GM18507 (cell line): ENCODE data around the gene MPP2.
"Not testable (repeated sequence)": the region's sequence is repeated elsewhere in the genome, so short reads cannot be mapped to it uniquely, and the experiment has no call there.

Experiments
- DNase-seq: peaks from one replicate; pipeline ENCODE4 v3.0.0; 2011; ENCODE audit warnings: low read depth; ENCODE audit not compliant: insufficient read length; ENCODE audit errors: extremely low spot score
- FAIRE-seq: peaks from 2 replicates; lab custom pipeline; 2011; peaks lifted over from hg19 to GRCh38; lab: Jason Lieb, UNC

Gene MPP2

DNA sequence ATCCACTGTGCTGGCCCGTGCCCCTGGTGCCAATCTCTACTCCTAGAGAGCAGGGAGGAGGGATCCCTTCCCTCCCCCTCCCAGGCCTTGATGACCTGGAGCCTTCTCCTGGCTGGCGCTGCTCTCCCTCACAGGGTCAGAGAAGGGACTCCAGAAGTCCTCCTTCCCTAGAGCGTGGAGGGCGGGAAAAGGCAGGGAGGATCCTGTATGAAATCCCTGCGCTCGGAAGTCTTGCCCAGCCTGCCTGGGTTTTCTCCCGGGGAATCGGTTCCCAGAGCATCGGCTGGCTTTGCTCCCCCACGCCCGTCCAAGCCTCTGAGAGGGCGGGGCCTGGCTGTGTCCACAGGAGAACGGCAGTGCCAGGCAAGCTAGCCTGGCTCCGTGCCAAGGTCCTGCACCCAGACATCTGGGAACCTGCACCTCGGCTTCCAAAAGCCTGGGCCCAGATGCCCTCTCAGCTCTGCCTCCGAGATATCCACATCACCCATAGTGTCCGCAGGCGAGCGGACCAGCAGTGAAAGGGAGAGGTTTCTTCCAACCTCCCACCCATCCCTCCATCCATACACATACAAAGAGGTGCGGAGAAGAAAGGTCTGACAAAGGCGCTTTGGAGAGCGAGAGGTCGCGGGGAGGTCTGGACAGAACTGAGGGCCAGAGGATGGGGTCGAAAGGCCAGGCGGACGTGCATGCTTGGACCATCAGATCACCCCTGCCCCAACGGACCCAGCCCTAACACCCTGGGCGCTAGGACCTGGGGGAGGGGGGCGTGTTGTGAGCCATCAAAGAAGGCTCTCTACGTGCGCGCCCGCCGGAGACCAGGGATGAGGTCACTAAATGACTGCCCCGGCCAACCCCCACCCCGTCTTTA lies 1.1 kb downstream of the MPP2 start:
- FAIRE-seq = no peak

DNA sequence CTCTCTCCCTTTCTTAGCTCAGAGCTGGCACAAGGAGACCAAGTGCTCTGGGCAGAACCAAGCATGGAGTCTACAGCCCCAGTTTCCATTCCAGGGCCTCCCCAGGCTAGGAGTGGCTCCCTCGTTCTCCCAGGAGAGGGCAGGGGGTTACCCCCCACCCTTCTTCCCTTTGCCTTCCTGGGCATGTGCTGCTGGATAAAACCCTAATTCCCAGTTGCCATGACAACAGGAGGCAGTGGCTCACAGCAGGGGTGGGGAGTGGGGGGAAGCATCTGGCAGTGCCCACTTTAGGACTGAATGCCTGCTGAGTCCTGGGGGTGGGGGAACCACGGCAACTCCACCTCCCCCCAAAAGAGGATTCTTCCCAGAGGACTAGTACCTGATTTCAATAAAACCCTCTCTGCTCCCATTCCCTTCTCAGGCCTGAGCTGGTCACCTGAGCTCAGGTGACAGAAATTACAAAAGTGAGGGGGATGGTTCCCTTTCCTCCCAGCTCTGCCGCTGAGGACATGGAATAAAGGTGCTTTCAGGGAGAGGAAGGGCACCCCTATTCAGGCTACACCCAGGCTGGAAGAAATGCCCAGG lies 1.8 kb downstream of the MPP2 start:
- no peak for DNase-seq
- FAIRE-seq = no peak

More for the DNA sequence above, 1.1 kb downstream of the MPP2 start:
- no peak for DNase-seq

DNA sequence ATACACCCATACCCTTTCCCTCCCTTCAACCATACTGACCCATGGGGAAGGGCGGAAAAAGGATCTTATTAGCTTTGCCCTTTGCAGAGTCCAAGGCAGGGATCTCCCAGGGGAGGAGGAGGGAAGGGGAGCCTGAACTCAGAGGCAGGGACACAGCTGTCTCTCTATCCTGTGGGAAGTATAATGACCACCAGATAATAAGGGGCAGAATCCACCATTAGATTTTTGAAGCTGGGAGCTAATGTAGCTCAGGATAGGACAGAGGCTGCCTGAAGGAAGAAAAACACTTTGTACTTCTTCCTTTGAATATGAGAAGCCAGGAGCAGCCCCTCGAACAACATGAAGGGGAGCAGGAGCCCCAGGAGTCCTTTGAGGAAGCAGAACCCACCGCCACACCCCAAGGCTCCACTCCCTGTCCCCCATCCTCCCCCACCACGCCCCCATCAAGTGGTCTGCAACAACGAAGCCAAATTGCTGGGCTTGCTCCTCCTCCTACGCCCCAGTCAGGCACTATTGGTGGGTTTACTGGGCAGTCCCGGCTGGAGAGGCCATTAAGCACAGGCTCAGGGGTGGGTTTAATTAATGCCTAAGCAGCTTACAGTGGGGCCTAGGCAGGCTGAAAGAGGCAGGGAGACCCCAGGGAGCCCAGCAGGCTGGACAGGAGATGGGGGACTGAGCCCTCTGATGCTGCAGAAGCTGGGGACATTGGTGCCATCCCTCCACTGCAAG lies 5.3 kb downstream of the MPP2 start:
- no peak for DNase-seq
- no peak for FAIRE-seq

DNA sequence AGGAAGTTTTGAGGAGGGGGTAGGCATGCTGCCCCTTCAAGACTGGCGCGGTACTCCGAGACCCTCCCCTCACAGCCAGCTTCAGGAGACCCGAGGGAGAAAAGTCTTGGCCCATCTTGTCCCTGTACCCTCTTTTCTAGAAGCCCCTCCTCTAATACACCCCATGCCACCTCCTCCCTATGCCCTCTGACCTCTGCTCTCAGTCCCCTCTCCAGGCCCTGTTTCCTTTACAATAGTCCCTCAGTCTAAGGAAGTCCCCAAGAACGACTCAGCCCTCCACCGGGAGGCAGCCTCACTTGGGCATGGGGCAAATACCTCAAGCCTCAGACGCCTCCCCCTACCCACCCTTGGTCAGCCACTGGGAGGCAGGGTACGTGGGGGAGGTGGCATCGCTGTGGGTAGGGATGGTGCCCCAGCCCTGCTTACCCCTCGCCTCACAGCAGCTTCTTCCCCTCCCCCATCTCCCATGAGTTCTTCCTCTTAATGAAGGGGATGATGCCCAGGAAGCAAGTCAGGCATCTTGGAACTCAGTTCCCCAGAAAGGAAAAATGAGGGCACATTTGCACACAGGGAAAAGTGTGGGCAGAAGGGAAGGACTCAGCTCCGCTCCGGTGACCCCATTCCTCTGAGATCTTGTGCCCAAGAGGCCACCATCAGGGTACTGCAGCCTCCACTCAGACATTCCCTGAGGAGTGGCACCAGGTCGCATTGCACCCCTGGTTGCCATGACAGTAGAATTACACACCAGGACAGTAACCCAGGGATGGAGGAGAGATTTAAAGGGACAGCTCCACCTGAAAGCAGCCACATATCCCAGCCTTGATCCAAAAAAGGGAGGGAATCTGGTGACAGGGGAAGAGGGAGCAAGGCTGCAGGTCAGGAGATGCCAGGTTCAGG lies 6.2 kb downstream of the MPP2 start:
- no peak for FAIRE-seq
- DNase-seq = no peak

DNA sequence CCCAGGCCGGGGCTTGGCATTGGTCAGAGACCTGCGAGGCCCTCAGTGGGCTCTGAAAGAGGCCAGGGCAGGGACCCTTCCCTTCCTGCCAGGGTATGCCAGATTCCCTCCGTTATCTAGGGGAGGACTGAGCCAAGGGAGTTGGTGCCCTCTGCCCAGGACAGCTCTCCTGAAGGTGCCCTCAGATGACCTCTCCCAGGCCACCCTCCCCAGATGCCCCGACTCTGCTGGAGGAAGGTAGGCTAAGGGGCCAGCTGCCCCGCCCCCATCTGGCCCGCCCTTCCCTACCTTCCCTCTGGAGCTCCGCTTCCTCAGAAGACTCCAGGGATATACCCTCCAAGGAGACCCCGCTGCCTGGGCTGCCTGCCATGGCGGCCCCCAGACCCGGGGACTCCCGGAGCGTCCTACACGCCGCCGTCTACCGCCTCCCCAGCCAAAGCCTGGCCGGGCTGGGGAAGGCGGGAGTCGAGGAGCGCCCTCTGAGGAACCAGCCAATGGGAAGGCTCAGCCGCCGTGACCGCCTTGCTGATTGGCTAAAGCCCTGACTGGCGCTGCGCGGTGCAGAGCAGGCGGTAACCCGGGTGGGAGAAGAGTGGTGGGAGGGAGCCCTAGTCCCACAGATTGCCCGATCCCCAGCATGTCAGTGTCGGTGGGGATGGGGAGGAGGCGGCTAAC lies 7.0 kb downstream of the MPP2 start:
- peak; percentile 74 for DNase-seq
- FAIRE-seq = peak; percentile 69

DNA sequence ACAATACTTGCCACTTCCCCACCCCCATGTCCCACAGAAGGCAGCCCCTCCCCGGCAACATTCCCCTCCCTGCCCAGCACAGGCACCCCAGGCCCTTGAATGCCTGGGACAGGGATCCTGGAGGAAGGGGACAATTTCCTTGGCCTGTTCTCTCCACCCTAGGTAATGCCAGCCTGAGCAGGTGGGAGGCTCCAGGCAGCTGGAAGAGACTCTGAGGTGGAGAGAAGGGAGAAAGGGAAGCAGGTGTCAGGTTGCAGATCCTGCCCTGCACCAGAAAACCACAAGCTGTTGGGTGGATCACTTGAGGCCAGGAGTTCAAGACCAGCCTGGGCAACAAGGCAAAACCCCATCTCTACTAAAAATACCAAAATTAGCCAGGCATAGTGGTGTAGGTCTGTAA lies 8.9 kb downstream of the MPP2 start:
- DNase-seq = no peak
- no peak for FAIRE-seq

DNA sequence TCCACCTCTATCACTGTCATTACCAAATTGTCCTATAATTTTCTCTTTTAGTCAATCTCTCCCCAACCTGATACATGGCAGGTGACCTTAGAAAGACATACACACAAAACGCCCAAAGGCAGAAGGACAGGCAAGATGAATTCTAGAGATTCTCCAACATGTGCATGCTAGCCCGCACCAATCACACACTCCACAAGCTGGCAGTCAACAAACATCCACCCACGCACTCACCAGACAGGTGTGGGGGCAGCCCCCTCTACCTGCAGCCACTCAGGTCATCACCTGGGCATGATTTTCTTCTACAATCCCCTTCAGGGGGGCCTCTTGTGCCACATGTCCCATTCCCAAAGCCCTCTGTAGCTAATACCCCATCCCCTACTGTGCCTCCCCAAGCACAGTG lies 9.5 kb downstream of the MPP2 start:
- FAIRE-seq (no peak), DNase-seq (no peak)

DNA sequence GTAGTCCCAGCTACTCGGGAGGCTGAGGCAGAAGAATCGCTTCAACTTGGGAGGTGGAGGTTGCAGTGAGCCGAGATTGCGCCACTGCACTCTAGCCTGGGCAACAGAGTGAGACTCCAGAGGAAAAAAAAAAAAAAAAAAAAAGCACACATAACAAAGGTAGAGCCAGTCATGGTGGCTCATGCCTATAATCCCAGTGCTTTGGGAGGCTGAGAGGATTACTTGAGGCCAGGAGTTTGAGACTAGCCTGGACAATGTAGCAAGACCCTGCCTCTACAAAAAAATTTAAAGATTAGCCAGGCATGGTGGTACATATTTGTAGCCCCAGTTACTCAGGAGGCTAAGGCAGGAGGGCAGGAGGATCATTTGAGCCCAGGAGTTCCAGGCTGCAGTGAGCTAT lies 12.8 kb downstream of the MPP2 start:
- DNase-seq, FAIRE-seq: not testable (repeated sequence)

DNA sequence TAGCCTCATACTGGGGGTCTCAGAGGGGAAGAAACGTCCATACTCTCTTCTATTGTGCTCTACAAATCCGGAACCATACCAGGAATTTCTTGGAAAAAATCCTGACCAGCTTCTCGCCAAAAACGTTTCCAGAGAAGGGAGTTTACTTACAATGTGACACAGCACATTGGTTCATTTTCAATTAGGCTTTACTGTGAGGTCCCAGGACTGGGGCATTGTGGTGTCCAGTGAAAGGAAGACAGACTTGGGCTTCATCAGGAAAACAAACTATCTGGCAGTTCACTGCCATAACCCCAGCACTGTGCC lies 14.7 kb downstream of the MPP2 start:
- no peak for FAIRE-seq
- no peak for DNase-seq

DNA sequence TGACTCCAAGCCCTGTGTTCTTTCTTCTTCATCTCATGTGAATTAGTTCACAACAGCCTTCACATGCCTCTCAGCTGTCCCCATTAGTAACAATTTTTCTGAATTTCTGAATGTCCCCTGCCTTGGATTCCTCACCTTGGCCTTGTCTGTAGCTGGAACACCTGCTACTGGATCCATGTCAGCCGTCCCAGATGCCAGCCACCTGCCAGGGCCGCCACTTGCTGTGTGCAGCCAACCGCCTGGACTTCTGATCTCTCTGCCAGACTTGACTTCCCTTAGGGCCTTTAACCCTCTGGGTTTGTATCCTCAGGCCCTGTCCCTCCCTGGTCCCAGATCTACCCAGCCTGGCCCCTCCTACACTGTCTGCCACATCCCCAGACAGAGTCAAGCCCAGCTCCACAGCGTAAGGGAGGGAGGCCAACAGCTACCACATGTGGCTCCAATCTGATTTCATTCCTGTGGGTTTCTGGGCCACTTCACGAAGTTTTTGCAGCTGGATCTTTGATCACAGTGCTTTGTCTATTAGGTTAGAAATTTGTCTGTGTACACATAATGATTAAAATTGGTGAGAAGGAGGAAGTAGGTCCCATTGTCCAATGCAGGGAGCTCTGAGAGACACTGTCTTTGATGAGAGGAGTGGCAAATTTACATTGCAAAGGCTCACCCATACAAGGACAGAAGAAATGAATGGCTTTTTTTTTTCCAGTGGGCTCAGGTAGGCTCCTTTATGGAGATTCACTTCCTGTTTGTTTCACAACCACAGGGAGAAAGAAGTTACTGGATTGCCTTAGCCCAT lies 15.3 kb downstream of the MPP2 start:
- FAIRE-seq = no peak
- DNase-seq = no peak

DNA sequence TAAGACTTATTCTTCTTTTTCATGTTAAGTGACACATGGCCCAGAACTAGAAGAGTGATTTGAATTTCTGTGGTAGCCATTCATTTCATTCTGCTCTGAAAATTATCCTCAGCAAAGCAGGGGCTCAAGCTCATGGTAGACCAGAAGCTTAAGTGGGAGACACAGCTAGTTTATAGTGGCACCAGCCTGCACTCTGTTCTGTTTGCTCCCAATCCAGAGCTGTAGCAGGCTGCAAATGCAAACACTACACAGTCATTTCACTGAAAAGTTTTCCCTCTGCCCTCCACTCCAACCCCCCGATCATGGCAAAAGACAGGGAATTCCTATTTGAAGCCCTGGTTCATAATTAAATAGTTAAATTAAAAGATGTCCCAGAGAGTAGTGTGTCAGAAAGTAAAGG lies 17.1 kb downstream of the MPP2 start:
- no peak for FAIRE-seq

DNA sequence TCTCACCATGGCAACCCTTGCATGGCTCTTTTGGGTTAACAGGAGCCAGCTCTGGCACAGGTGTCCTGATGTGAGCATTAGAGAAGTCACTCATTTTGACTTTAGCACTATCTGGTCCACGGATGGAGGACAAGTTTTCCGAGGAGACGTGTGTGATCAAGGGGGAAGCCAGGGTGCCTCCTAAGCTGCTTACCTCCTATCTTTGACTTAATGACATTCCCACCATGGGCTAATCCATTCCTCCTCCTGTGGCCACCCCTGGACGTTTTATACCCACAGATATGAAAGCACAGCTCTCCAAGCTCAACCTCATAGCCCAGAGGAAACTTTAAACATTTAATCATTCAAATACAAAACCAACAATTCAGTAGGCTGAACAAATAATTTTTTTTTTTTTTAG lies 18.8 kb downstream of the MPP2 start:
- FAIRE-seq (no peak), DNase-seq (no peak)

More for the DNA sequence above, 17.1 kb downstream of the MPP2 start:
- DNase-seq = no peak

DNA sequence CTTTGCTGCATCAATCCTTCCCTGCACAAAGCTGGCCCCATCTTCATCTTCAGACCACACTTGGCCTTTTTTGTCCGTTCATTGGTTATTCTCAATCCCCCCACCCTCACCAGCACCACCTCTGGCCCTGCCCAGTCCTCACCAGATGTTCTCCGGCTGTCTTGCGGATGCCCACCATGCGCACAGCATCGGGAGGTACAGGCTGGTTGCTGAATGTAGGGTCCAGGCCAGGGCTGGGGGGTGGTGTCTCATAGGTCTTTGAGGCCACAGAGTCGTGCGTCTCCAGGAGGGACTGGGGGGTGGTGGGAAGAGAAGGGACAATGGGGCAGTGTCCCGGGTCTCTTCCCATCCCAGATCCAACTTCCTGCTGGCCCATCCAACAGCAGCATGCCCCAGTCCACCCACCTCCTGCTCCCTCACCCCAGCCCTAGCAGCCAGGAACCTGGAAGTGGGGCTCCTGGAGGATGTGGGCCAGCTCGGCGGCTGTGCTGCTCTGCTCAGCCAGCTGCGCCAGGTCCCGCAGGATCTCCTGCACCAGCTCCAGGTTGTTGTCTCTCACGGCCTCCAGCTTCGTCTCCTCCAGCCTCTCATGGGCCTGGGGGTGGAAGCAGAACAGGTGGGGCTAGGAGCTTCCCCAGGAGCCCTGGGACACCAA lies 24.4 kb downstream of the MPP2 start:
- FAIRE-seq = no peak

DNA sequence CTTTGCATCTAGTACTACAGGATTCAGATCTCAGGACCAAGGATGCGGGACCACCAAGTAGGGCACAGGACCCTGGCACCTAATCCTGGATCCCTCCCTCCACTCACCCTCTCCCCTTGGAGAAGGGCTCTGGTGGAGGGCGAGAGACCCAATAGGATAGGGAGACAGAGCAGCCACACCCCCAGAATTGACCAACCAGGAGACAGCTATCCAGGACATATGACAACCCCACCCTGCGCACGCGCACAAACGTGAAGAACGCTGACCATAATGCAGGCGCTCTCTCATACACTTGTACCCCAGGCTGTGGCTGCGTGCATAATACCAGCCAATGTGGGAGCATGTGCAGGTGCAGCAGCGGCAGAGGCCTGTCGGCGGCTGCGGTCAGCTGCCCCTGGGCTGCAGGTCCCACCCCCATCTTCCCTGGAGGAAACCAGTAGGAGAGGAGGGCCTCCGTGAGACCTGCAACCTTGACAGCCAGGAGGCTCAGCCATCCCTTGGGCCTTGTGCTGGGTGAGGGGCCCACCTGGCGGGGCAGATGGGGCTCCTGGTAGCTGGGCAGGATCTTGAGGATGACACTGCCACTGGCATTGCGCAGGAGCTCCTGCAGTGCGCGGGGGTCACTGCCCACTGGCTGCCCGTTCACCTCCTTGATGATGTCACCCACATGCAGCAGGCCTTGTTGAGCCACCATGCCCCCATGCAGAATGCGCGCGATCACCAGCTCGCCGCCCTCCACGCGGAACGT lies 25.4 kb downstream of the MPP2 start:
- no peak for DNase-seq
- FAIRE-seq = no peak

More for the DNA sequence above, 24.4 kb downstream of the MPP2 start:
- DNase-seq = no peak

DNA sequence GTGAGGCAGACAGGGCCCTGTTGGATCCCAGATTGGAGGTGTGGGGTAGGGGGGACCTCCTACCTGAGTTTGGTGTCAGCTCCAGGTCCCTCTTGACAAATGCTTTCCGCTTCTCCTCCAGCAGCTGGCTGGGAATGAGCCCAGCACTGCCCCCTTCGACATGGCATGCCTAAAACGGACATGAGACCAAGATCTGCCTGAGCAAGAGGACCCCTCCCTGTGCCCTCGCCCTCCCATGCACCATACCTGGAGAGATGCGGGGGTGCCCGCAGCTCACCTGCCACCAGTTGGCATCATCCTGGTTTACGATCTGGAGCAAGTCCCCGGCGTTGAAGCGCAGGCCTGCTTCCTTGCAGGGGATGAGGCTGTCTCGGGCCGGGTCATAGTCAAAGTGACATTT lies 26.2 kb downstream of the MPP2 start:
- no peak for DNase-seq
- no peak for FAIRE-seq

DNA sequence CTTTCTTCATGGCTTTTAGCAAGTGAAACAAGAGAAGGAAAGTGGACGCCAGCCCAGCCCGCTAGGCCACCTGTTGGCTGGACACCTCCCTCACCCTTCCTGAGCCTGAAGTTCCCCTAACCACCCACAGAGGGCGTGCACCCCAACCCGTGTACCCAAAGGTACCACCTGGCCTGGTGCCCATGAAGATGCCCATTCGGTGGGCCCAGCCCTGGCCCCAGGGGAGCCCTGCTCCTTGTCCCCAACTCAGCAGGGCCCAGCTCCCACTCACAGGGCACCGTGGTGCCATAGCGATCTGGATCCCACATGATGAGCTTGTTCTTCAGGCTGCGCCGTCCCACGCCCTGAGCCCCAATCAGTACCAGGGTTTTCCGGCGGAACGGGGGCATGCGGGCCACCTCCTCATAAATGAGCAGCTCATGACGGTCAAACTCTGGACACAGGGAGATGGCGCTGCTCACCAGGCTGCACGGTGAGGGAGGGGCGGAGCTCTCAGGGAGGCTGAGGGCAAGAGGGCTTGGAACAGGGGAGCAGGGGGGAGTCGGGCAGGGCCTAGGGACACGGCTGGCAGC lies 26.8 kb downstream of the MPP2 start:
- peak; percentile 80 for FAIRE-seq
- peak; percentile 32 for DNase-seq
